SU-DHL-6 (cell line): ENCODE results near the gene ALK.

Experiments used
- H2AFZ ChIP-seq: fragments of 200-600 bp; sonication (generic); 2 replicates; pipeline ENCODE4 v1.6.1; 2014; ENCODE audit warnings: low read depth, mild to moderate bottlenecking, moderate library complexity, mixed read lengths, antibody characterized with exemption, low read length; ENCODE audit not compliant: severe bottlenecking
- H3F3A ChIP-seq: fragments of 200-600 bp; shearing (Covaris generic); 2 replicates; pipeline ENCODE4 v1.6.0; 2016; ENCODE audit warnings: antibody characterized with exemption, mild to moderate bottlenecking; ENCODE audit not compliant: insufficient read depth
- H3K27ac ChIP-seq: fragments of 200-600 bp; sonication (generic); 2 replicates; pipeline ENCODE4 v1.5.1; 2016; ENCODE audit warnings: low read depth, mild to moderate bottlenecking, low read length, moderate library complexity, mixed read lengths
- H3K27me3 ChIP-seq: fragments of 200-600 bp; sonication (generic), shearing (Covaris generic); 2 replicates; pipeline ENCODE4 v1.6.0; 2014; ENCODE audit warnings: mild to moderate bottlenecking, low read length
- H3K36me3 ChIP-seq: fragments of 200-600 bp; sonication (generic); 2 replicates; pipeline ENCODE4 v1.6.1; 2014; ENCODE audit warnings: mild to moderate bottlenecking, low read length, mixed read lengths
- H3K4me2 ChIP-seq: fragments of 300-600, 200-600 bp; shearing (Covaris generic), sonication (generic); 2 replicates; pipeline ENCODE4 v1.6.0; 2014; ENCODE audit warnings: low read length, low read depth, mild to moderate bottlenecking; ENCODE audit not compliant: poor library complexity, severe bottlenecking
- H3K4me3 ChIP-seq: fragments of 200-600 bp; sonication (generic); 2 replicates; pipeline ENCODE4 v1.5.1; 2014; ENCODE audit warnings: antibody characterized with exemption, low read length, mild to moderate bottlenecking, mixed read lengths; ENCODE audit not compliant: insufficient read depth, poor library complexity, severe bottlenecking
- H3K79me2 ChIP-seq: fragments of 200-600 bp; sonication (generic); 2 replicates; pipeline ENCODE4 v1.6.1; 2014; ENCODE audit warnings: mild to moderate bottlenecking, low read length, moderate library complexity; ENCODE audit not compliant: insufficient read depth
- H3K9ac ChIP-seq: fragments of 200-600 bp; sonication (generic); 2 replicates; pipeline ENCODE4 v1.7.0; 2014; ENCODE audit warnings: mild to moderate bottlenecking, low read length
- H3K9me2 ChIP-seq: fragments of 200-600 bp; sonication (generic); replicated peaks from 2 replicates; pipeline ENCODE4 v1.6.1; 2014; ENCODE audit warnings: low read length; ENCODE audit not compliant: insufficient read depth
- H3K9me3 ChIP-seq: fragments of 200-600 bp; sonication (generic); 2 replicates; pipeline ENCODE4 v1.6.1; 2014; ENCODE audit warnings: low read length, mixed read lengths; ENCODE audit not compliant: insufficient read depth
- H4K20me1 ChIP-seq: fragments of 200-600 bp; sonication (generic); 2 replicates; pipeline ENCODE4 v1.6.1; 2014; ENCODE audit warnings: low read depth, mild to moderate bottlenecking, antibody characterized with exemption, low read length, moderate library complexity, mixed read lengths
- CTCF ChIP-seq: fragments of 200-600 bp; sonication (generic); IDR thresholded peaks from one replicate; pipeline ENCODE4 v1.5.1; 2017; ENCODE audit warnings: antibody characterized with exemption, mild to moderate bottlenecking, low read length, moderate library complexity; ENCODE audit not compliant: insufficient read depth, poor library complexity, severe bottlenecking
- EZH2phosphoT487 ChIP-seq: fragments of 200-600 bp; sonication (generic), shearing (Covaris generic); conservative IDR thresholded peaks from 2 replicates; pipeline ENCODE4 v1.6.1; 2018; ENCODE audit warnings: mild to moderate bottlenecking, antibody characterized with exemption, low read length, moderate library complexity, mixed read lengths

Gene ALK

GRCh38 chr2:29590211-29590610 is 331.2 kb downstream of the ALK start:
- H3K4me2 ChIP-seq, result no peak overlapping the region
- no peaks in the 10 kb centered on the region for H3F3A ChIP-seq
- no peak overlapping the region for H3K27ac ChIP-seq
- H3K9ac ChIP-seq, result no peak overlapping the region
- no peak overlapping the region for H2AFZ ChIP-seq
- H3K79me2 ChIP-seq, result no peaks in the 10 kb centered on the region
- no peaks in the 10 kb centered on the region for H3K27me3 ChIP-seq
- no peak overlapping the region for H3K4me3 ChIP-seq
- no peaks in the 10 kb centered on the region for H3K36me3 ChIP-seq
- TF ChIP-seq EZH2phosphoT487 (no peak), CTCF (no peak)
- no peaks in the 10 kb centered on the region for H3K9me2 ChIP-seq
- no peaks in the 10 kb centered on the region for H3K9me3 ChIP-seq
- no peaks in the 10 kb centered on the region for H4K20me1 ChIP-seq

- no peaks in the 10 kb centered on the region for H3K79me2 ChIP-seq
- no peaks in the 10 kb centered on the region for H3K9me2 ChIP-seq
- H3K9me3 ChIP-seq, result no peaks in the 10 kb centered on the region
- TF ChIP-seq EZH2phosphoT487, result no peak
- TF ChIP-seq CTCF, result no peak
- H3K9ac ChIP-seq, result no peak overlapping the region
- no peak overlapping the region for H3K27ac ChIP-seq
- no peak overlapping the region for H2AFZ ChIP-seq
- H3F3A ChIP-seq, result no peaks in the 10 kb centered on the region
- no peaks in the 10 kb centered on the region for H3K27me3 ChIP-seq
- H3K4me3 ChIP-seq, result no peak overlapping the region
- H3K36me3 ChIP-seq, result no peaks in the 10 kb centered on the region
- no peaks in the 10 kb centered on the region for H4K20me1 ChIP-seq
- no peak overlapping the region for H3K4me2 ChIP-seq
These were observed 331.8 kb downstream of the ALK start for GRCh38 chr2:29589440-29590103.

- no peaks in the 10 kb centered on the region for H3K9me2 ChIP-seq
- H3K9ac ChIP-seq, result no peak overlapping the region
- no peaks in the 10 kb centered on the region for H3F3A ChIP-seq
- no peaks in the 10 kb centered on the region for H3K36me3 ChIP-seq
- TF ChIP-seq EZH2phosphoT487 (no peak), CTCF (no peak)
- no peaks in the 10 kb centered on the region for H3K9me3 ChIP-seq
- H2AFZ ChIP-seq, result no peak overlapping the region
- no peaks in the 10 kb centered on the region for H3K79me2 ChIP-seq
- H3K4me2 ChIP-seq, result no peak overlapping the region
- no peaks in the 10 kb centered on the region for H3K27me3 ChIP-seq
- H4K20me1 ChIP-seq, result no peaks in the 10 kb centered on the region
- H3K4me3 ChIP-seq, result no peak overlapping the region
- H3K27ac ChIP-seq, result no peak overlapping the region
These were observed 333.8 kb downstream of the ALK start for GRCh38 chr2:29587402-29588190.
